HG03457 (cell line): ENCODE measurements around the gene DDX11.
"Not testable (repeated sequence)": the region's sequence is repeated elsewhere in the genome, so short reads cannot be mapped to it uniquely, and the experiment has no call there.

Source experiments
- ATAC-seq: cut with Tn5 transposase; IDR thresholded peaks from one replicate; pipeline ENCODE4 v1.9.1; 2021; ENCODE audit warnings: moderate number of reproducible peaks; ENCODE audit not compliant: unreplicated experiment

DDX11 gene

DNA sequence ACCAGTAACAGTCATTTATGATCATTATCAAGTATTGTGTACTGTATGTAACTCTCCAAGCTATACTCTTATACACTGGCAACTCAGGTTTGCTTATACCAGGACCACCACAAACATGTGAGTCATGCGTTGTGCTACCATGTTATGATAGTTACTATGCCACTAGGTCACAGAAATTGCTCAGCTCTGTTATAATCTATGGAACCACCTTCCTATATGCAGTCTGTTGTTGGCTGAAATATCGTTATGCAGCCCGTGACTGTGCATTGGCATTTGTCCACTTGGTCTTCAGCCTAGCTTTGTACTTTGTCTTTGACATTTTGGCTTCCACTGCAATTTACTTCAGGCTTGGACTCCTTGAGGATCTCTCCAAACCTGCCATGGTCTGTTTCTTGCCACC is 7.5 kb upstream of the DDX11 start:
- not testable (repeated sequence) for ATAC-seq

DNA sequence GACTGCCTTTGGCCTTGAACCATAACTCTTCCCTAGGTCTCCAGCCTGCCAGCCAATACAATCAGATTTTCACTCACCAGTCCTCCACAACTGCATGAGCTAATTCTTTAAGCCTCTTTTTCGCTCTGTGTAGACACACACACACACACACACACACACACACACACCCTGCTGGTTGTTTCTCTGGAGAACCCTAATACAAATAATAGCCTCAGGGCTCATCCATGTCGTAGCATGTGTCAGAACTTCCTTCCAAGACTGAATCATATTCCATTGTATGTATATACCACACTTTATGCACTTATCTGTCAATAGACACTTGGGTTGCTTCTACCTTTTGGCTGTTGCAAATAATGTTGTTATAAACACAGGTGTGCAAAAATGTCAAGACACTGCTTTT is 6.0 kb upstream of the DDX11 start:
- not testable (repeated sequence) for ATAC-seq

DNA sequence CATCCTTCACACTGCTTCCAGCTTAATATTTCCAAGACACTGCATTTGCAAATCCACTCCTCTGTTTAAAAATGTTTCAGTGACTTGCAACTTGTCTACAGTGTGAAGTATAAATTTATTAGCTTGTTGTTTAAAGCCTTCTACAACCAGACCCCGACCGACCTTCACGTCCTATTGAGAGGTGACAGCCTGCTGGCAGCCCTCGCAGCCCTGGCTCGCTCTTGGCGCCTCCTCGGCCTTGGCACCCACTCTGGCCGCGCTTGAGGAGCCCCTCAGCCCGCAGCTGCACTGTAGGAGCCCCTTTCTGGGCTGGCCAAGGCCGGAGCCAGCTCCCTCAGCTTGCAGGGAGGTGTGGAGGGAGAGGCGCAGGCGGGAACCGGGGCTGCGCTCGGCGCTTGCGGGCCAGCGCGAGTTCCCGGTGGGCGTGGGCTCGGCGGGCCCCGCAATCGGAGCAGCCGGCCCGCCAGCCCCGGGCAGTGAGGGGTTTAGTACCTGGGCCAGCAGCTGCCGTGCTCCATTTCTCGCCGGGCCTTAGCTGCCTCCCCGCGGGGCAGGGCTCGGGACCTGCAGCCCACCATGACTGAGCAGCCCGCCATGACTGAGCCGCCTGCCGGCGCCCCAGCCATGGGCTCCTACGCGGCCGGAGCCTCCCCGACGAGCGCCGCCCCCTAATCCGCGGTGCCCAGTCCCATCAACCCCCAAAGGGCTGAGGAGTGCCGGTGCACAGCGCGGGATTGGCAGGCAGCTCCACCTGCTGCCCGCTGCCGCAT is 2.5 kb upstream of the DDX11 start:
- not testable (repeated sequence) for ATAC-seq

DNA sequence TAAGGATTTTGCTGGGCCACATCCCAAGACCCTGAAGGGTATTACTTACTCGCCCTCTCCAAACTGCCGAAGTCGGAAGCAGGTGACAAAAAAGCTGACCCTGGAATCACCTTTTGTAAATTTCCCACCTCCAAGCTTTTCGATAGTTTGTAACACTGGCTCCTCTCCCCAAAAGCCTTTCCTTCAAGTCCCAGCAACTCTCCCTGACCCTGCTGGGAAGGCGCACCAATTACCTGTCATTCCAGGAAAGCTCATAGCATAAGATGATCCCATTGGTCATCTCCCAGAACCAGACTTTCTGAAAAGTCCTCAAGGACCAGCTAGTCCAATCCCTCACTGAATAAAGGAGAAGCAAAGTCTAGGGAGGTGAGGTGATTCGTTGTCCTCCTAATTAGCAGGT is 698 bp upstream of the DDX11 start:
- not testable (repeated sequence) for ATAC-seq

GRCh38 chr12:31074333-31074874 is 744 bp downstream of the DDX11 start:
- ATAC-seq = peak; percentile 22

DNA sequence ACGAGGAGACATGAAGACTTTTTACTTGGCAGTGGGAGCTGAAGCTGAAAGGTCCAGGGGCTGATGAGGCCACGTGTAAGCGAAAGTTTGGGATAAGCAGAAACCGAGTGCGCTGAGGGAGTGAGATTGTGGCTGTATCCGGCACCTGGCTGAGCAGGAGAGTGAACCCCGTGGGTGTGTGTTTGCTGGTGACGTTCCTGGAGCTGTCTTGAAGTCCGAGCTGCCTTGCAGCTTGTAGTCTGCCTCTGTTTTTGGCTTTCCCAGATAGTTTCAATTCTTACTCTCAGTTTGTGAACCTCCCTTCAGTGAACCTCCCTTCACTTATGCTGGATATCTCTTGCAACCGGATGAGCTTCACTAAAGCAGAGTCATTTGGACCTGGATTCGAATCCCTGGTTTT is 2.5 kb downstream of the DDX11 start:
- ATAC-seq = not testable (repeated sequence)

GRCh38 chr12:31077095-31077494 is 3.4 kb downstream of the DDX11 start:
- ATAC-seq = not testable (repeated sequence)

- not testable (repeated sequence) for ATAC-seq
Measured at GRCh38 chr12:31077998-31078397, 4.3 kb downstream of the DDX11 start.

GRCh38 chr12:31079421-31079820 is 5.8 kb downstream of the DDX11 start:
- ATAC-seq = not testable (repeated sequence)

GRCh38 chr12:31080221-31080620 is 6.6 kb downstream of the DDX11 start:
- not testable (repeated sequence) for ATAC-seq

DNA sequence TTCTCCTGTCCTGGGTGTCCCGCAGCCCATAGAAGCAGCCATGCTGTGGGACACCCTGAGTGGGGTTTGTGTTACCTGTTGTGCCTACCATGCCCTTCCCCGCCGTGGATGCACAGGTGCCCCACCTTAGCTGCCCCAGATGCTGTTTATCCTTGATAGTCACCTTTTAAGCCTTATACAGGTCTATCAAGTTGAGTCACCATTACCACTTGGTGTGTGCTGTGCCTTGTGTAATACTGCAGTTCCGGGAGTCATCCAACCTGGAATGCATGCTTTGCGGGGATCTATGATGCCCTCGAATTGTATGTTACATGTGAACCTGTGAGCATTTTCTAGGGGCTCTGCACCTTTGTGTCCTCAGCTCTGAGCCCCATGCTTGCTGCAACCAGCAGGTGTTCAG is 7.6 kb downstream of the DDX11 start:
- ATAC-seq = not testable (repeated sequence)

- ATAC-seq = not testable (repeated sequence)
Measured at GRCh38 chr12:31084241-31084640, 10.6 kb downstream of the DDX11 start.

DNA sequence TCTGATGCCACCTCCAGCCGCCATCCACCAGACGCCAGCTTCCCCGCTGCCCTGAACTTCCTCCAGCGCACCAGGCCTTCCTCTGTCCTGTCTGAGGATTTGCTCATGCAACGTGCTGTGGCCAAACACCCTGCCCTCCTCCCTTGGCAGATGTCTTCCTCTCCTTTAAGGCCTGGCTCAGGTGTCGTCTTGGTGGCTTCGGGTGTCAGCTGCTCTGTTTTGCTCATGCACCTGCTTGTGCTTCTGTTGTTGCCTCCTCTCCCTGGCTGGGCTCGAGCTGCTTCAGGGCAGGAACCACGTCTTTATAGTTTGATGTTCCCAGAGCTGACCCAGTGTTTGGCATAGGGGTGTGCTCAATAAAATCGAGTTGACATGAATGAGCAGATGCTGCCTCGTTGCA is 12.4 kb downstream of the DDX11 start:
- ATAC-seq = not testable (repeated sequence)

- ATAC-seq = not testable (repeated sequence)
Measured at GRCh38 chr12:31087486-31087885, 13.8 kb downstream of the DDX11 start.

DNA sequence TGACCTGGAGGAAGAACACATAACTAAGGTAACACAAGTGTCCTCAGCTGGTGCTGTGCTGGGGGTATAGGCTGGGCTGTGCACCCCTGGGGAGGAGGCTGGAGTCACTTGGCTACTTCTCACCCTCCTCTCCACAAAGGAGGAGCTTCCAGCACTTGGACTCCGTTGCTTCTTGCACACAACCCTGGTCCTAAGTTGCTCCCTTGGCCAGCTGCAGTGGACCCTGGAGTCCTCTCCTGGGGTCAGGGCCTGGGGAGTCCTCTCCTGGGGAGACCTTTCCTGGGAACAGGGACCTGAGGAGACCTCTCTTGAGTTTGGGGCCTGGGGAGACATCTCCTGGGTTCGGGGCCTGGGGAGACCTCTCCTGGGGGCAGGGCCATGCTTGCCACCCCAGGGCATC is 14.3 kb downstream of the DDX11 start:
- not testable (repeated sequence) for ATAC-seq

- no peak for ATAC-seq
Measured at GRCh38 chr12:31089072-31089471, 15.4 kb downstream of the DDX11 start.

DNA sequence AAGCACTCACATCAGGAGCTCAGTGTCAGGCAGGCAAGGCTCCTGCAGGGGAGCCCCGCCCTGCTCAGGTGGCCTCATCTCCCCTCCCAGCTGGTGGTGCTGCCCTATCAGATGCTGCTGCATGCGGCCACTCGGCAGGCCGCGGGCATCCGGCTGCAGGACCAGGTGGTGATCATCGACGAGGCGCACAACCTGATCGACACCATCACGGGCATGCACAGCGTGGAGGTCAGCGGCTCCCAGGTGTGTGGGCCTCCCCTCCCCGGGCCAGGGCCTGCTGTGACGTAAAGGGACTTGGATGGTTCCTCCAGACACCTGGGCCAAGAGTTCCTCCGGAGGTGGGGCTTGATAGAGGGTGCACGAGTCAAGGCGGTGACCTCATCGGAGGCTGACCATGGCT is 18.0 kb downstream of the DDX11 start:
- ATAC-seq = not testable (repeated sequence)

DNA sequence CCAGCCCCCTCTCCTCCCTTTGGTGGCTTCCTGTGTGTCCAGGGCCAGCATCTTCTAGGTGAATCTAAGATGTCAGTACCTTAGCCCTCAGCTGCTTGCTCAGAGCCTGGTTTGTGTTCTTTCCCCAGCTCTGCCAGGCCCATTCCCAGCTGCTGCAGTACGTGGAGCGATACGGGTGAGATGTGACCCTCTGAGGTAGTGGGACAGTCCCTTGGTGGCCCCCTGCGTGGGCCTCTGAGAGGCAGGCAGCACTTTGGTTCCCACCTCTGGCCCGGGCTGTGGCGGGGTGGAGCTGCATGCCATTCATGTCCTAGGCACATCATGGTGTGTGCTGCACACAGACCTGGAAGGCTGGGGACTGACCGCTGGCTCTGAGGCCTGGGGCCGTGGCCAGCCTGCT is 19.1 kb downstream of the DDX11 start:
- ATAC-seq = not testable (repeated sequence)

DNA sequence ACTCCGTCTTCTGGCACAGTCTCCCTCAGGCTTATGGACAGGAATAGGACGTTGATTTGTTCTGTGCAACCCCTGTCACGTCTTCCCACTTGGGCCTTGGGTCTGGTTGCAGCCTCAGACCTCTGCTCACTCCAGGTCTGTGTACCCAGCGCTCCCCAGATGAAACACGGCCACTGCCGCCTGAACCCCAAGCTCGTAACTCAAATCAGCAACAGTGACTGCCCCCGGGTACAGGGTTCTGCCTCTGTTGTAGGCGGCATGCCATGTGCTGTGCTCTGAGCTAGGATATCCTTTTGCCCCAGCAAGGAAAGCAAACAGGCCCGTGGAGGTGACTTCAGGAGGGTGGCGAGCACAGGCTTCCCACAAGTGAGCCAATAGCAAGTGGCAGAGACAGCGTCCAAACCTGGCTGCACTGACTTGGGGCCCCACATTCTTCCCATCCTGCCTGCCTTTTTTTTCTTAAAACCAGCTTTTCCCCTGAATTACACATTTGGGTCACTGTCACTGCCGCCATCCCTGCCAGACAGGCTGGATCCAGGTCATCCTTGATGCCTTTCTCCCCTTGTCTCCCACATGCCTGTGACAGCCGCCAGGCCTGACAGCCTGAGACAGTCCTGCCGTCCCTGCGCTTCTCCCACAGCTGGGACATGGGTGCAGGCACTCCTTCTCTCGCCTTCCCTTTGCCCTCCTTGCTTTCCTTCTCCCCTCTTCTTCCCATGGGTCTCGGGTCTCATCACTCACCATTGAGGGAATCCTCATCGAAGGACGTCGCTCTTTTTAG is 21.6 kb downstream of the DDX11 start:
- ATAC-seq = not testable (repeated sequence)

DNA sequence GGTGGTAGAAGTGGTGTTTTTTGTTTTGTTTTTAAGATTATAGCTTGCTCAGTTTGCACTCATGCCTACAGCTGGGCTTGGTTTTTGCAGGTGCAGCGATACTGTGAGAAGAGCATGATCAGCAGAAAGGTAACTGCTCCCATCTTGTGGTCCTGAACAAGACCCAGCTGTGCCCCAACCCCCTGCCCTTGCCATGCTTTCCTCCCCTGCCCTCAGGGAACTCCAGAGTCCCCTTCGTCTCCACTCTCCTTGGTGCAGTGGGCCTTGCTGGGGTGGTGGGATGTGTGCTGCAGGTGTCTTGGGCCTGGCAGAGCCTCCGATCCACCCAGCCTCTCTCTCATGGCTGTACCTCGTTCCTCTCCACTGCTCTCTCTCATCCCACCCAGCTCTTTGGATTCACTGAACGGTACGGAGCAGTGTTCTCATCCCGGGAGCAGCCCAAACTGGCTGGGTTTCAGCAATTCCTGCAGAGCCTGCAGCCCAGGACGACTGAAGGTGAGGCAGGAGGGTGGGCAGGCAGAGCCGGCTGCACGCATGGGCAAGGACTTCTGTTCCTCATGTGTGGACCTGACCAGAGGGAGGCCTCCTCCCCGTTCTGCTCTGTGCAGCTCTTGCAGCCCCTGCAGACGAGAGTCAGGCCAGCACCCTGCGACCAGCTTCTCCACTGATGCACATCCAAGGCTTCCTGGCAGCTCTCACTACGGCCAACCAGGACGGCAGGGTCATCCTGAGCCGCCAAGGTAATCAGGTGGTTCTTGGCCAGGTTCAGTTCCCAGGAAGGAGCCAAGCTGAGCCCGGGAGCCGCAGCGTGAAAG is 22.8 kb downstream of the DDX11 start:
- ATAC-seq = not testable (repeated sequence)

DNA sequence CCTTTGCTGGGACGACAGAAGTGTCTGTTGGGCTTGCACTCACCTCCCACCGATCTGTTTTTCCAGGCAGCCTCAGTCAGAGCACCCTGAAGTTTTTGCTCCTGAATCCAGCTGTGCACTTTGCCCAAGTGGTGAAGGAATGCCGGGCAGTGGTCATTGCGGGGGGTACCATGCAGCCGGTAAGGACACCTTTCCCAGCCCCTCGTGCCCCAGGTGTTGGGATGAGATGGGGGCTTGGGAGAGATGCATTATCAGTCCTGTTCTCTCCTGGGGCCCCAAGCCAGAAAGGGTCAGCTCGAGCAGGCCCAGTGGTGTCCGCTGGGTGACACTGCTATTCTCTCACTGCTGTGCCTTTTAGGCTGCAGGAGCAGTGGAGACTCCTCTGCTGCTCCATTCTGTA is 24.2 kb downstream of the DDX11 start:
- not testable (repeated sequence) for ATAC-seq
